ENCODE data around the gene OVAAL. TPM values are rescaled to one million over a fixed set of nuclear protein-coding genes. Genes with fewer than 3 reads are reported as not detected.

Gene OVAAL
- total and polyA plus RNA-seq, 9 of the 15 experiments (the other 6 are each of a cell fraction or from before 2014, with no cell fraction given) = 0.04 to 0.18 (median 0.08) TPM; not detected in 4

- TF ChIP-seq NFE2L1 (tag; IDR thresholded peaks at IDR 0.05; ENCODE audit: borderline replicate concordance, low read depth) = no peak
- no peak for TF ChIP-seq ZNF707 (CRISPR knock-in tag; conservative IDR thresholded peaks at IDR 0.05)
- TF ChIP-seq HDAC1 (IDR thresholded peaks at IDR 0.05) = no peak
- no peak for TF ChIP-seq EGR1 (conservative IDR thresholded peaks at IDR 0.05)
- no peak; the same call in 1 of the 2 replicates for TF ChIP-seq ZNF316 (IDR thresholded peaks at IDR 0.05)
- no peak for TF ChIP-seq POLR2B (IDR thresholded peaks at IDR 0.05; ENCODE audit: low read depth, partially characterized antibody)
- peak; percentile 41 for TF ChIP-seq ATF3 (IDR thresholded peaks at IDR 0.05)
- TF ChIP-seq ATF3 (CRISPR knock-in tag; conservative IDR thresholded peaks at IDR 0.05) = no peak
- TF ChIP-seq, protein P1, sequence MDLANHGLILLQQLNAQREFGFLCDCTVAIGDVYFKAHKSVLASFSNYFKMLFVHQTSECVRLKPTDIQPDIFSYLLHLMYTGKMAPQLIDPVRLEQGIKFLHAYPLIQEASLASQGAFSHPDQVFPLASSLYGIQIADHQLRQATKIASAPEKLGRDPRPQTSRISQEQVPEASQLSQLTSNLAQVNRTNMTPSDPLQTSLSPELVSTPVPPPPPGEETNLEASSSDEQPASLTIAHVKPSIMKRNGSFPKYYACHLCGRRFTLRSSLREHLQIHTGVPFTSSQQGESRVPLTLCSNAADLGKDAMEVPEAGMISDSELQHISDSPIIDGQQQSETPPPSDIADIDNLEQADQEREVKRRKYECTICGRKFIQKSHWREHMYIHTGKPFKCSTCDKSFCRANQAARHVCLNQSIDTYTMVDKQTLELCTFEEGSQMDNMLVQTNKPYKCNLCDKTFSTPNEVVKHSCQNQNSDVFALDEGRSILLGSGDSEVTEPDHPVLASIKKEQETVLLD (IDR thresholded peaks at IDR 0.05) = no peak
- TF ChIP-seq IRF1 (CRISPR knock-in tag; IDR thresholded peaks at IDR 0.05; ENCODE audit: borderline replicate concordance) = no peak
- no peak for TF ChIP-seq PTBP1 (IDR thresholded peaks at IDR 0.05; ENCODE audit: low read depth, low read length)
- TF ChIP-seq, protein P2, sequence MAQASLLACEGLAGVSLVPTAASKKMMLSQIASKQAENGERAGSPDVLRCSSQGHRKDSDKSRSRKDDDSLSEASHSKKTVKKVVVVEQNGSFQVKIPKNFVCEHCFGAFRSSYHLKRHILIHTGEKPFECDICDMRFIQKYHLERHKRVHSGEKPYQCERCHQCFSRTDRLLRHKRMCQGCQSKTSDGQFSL (CRISPR knock-in tag; IDR thresholded peaks at IDR 0.05) = no peak
- TF ChIP-seq, protein P2 (tag; IDR thresholded peaks at IDR 0.05) = no peak
- TF ChIP-seq ADNP (tag; IDR thresholded peaks at IDR 0.05) = no peak
- TF ChIP-seq, protein P3, sequence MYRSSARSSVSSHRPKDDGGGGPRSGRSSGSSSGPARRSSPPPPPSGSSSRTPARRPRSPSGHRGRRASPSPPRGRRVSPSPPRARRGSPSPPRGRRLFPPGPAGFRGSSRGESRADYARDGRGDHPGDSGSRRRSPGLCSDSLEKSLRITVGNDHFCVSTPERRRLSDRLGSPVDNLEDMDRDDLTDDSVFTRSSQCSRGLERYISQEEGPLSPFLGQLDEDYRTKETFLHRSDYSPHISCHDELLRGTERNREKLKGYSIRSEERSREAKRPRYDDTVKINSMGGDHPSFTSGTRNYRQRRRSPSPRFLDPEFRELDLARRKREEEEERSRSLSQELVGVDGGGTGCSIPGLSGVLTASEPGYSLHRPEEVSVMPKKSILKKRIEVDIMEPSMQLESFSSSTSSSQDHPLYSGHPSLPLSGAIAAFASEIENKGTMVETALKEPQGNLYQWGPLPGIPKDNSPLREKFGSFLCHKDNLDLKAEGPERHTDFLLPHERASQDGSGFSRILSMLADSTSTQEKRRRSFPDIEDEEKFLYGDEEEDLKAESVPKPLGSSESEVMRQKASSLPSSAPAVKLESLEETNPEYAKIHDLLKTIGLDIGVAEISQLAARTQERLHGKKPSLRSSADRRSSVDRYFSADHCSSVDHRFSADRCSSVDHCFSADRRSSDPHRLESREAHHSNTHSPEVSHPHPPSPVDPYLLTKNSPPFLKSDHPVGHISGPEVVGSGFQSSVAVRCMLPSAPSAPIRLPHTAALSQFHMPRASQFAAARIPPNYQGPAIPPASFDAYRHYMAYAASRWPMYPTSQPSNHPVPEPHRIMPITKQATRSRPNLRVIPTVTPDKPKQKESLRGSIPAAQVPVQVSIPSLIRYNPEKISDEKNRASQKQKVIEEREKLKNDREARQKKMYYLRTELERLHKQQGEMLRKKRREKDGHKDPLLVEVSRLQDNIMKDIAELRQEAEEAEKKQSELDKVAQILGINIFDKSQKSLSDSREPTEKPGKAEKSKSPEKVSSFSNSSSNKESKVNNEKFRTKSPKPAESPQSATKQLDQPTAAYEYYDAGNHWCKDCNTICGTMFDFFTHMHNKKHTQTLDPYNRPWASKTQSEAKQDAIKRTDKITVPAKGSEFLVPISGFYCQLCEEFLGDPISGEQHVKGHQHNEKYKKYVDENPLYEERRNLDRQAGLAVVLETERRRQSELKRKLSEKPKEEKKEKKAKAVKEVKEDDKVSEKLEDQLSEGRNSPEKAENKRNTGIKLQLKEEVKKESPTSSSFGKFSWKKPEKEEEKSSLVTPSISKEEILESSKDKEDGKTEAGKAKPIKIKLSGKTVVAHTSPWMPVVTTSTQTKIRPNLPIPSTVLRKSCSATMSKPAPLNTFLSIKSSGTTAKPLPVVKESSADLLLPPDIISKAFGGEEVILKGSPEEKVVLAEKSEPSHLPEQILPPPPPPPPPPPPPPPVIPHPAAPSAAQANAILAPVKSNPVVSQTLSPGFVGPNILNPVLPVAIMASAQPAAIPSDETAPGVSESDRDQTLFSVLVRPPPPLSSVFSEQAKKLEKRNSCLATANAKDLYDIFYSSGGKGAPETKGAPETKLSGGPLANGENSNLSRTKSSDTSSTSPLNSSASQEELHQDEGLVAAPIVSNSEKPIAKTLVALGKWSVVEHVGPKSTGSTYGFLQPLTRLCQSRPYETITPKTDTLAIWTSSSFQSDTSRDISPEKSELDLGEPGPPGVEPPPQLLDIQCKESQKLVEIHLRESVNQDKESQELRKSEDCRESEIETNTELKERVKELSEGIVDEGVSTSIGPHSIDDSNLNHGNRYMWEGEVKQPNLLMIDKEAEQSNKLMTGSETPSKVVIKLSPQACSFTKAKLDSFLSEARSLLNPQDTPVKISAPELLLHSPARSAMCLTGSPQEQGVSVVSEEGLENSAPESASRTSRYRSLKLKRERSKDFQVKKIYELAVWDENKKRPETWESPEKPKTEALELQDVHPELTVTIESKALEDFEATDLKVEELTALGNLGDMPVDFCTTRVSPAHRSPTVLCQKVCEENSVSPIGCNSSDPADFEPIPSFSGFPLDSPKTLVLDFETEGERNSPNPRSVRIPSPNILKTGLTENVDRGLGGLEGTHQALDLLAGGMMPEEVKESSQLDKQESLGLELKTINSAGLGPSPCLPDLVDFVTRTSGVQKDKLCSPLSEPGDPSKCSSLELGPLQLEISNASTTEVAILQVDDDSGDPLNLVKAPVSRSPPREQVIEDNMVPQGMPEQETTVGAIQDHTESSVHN (IDR thresholded peaks at IDR 0.05; ENCODE audit: borderline replicate concordance in 1 of 2, low read depth in 1 of 2) = no peak
- TF ChIP-seq SMC3 (conservative IDR thresholded peaks at IDR 0.05; ENCODE audit: insufficient read depth, low read depth, low read length) = no peak
These were observed 36.0 kb downstream of the OVAAL start (continued) for GRCh38 chr1:180594723-180595122.
